Brain microvascular endothelial cell (primary cell): ENCODE results near the gene WWOX.

ENCODE experiments used
- DNase-seq: peaks from one replicate; pipeline ENCODE4 v3.0.0-alpha.2; 2020
- H3K27ac ChIP-seq: fragments of 250-450 bp; sonication (Bioruptor Pico); 2 replicates; pipeline ENCODE4 v1.5.1; 2020; ENCODE audit warnings: mild to moderate bottlenecking, moderate library complexity
- H3K27me3 ChIP-seq: fragments of 250-450 bp; sonication (Bioruptor Pico); replicated peaks from 2 replicates; pipeline ENCODE4 v1.5.1; 2020; ENCODE audit warnings: mild to moderate bottlenecking
- H3K36me3 ChIP-seq: fragments of 250-450 bp; sonication (Bioruptor Pico); replicated peaks from 2 replicates; pipeline ENCODE4 v1.5.1; 2020; ENCODE audit warnings: mild to moderate bottlenecking
- H3K4me3 ChIP-seq: 2 replicates; pipeline ENCODE4 v1.5.1; 2011; ENCODE audit warnings: low read depth, mild to moderate bottlenecking, control low read depth, low read length, moderate library complexity
- CTCF ChIP-seq: IDR thresholded peaks from 2 replicates; pipeline ENCODE4 v1.5.1; 2011; ENCODE audit warnings: low read depth, mild to moderate bottlenecking, moderate library complexity, low read length, control low read depth, inconsistent platforms; ENCODE audit errors: missing control alignments
- in situ Hi-C: cut with HindIII; loops from 2 replicates; pipeline ENCODE4 v1.10.0; 2017; ENCODE audit warnings: low sequenced_read_pairs, low pct_ligation_motif_present

WWOX gene

GRCh38 chr16:78505544-78506366 lies 406.3 kb downstream of the WWOX start:
- in situ Hi-C loops: no loop called here
- peak; percentile 1 for DNase-seq
- Histone ChIP-seq H3K27me3 (no peaks in the 10 kb centered on the region), H3K36me3 (no peaks in the 10 kb centered on the region), H3K27ac (no peak overlapping the region), H3K4me3 (no peak overlapping the region)
- peak; percentile 14 for TF ChIP-seq CTCF

GRCh38 chr16:78506367-78507193 lies 407.1 kb downstream of the WWOX start:
- Histone ChIP-seq H3K36me3 (no peaks in the 10 kb centered on the region), H3K27me3 (no peaks in the 10 kb centered on the region), H3K27ac (no peak overlapping the region), H3K4me3 (no peak overlapping the region)
- no peak for TF ChIP-seq CTCF
- DNase-seq: no peak
- in situ Hi-C loops: no loop called here

- Histone ChIP-seq H3K4me3 (no peak overlapping the region), H3K36me3 (no peaks in the 10 kb centered on the region), H3K27me3 (no peaks in the 10 kb centered on the region), H3K27ac (no peak overlapping the region)
- TF ChIP-seq CTCF: no peak
- no peak for DNase-seq
- in situ Hi-C loops: no loop called here
Measured at GRCh38 chr16:78507576-78507975, 408.1 kb downstream of the WWOX start.

- Histone ChIP-seq H3K36me3 (no peaks in the 10 kb centered on the region), H3K27ac (no peak overlapping the region), H3K27me3 (no peaks in the 10 kb centered on the region), H3K4me3 (no peak overlapping the region)
- in situ Hi-C loops: no loop called here
- no peak for TF ChIP-seq CTCF
- no peak for DNase-seq
Measured at GRCh38 chr16:78509965-78510364, 410.5 kb downstream of the WWOX start.

GRCh38 chr16:78510496-78510895 lies 411.0 kb downstream of the WWOX start:
- H3K36me3 ChIP-seq: no peaks in the 10 kb centered on the region
- no peaks in the 10 kb centered on the region for H3K27me3 ChIP-seq
- no peak for DNase-seq
- in situ Hi-C loops: no loop called here
- H3K4me3 ChIP-seq: no peak overlapping the region
- no peak overlapping the region for H3K27ac ChIP-seq
- TF ChIP-seq CTCF: no peak
